ENCODE results near the gene RGS18.

Gene RGS18

GRCh38 chr1:192147696-192148095, 10.6 kb upstream of the RGS18 start:
- TF ChIP-seq, protein P1, sequence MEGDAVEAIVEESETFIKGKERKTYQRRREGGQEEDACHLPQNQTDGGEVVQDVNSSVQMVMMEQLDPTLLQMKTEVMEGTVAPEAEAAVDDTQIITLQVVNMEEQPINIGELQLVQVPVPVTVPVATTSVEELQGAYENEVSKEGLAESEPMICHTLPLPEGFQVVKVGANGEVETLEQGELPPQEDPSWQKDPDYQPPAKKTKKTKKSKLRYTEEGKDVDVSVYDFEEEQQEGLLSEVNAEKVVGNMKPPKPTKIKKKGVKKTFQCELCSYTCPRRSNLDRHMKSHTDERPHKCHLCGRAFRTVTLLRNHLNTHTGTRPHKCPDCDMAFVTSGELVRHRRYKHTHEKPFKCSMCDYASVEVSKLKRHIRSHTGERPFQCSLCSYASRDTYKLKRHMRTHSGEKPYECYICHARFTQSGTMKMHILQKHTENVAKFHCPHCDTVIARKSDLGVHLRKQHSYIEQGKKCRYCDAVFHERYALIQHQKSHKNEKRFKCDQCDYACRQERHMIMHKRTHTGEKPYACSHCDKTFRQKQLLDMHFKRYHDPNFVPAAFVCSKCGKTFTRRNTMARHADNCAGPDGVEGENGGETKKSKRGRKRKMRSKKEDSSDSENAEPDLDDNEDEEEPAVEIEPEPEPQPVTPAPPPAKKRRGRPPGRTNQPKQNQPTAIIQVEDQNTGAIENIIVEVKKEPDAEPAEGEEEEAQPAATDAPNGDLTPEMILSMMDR (conservative IDR thresholded peaks at IDR 0.05; ENCODE audit: low read length): no peak
- DNase-seq (ENCODE audit: low read depth): no peak
- H3K4me3 ChIP-seq (ENCODE audit: low read length): no peak overlapping the region

DNA sequence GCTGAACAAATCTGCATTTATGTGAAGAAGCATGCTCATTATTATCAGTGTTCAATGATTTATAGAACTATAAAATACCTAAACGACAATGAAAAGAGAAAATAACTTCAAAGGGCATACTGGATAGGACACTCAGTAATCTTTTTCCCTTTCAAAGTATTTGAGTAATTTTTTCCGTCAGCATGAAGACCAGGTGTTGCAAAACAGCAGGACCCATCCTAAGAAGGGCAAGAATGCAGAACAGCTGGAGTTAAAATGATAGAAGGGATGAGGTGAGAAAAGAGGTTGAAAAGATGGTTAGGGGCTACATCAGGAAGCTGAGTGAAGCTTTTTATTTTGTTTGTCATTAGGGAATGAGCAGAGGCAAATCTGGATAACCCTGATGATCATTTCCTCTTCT, 7.1 kb upstream of the RGS18 start:
- TF ChIP-seq, protein P1 (conservative IDR thresholded peaks at IDR 0.05; ENCODE audit: low read length): no peak
- no peak overlapping the region for H3K4me3 ChIP-seq (ENCODE audit: low read length)
- no peak for DNase-seq (ENCODE audit: low read depth)

DNA sequence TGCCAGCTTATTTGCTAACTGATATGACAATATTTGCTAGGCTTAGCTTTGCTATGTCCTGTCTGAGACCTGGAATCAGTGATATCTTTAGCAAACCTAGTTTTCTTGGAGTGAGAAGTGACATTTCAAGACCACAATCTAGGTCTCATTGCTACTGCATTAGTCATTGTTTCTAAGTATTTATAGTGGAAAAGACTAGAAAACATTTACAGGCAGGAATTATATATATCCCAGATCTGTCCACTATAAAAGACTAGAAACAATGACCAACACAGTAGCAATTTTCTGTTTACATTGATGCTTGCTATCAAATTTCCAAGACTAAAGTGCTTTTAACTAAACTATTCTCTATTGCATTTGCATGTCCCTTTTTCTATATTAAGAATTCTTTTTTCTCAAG, 5.0 kb upstream of the RGS18 start:
- TF ChIP-seq, protein P1 (conservative IDR thresholded peaks at IDR 0.05; ENCODE audit: low read length): no peak
- no peak overlapping the region for H3K4me3 ChIP-seq (ENCODE audit: low read length)
- DNase-seq (ENCODE audit: low read depth): no peak

DNA sequence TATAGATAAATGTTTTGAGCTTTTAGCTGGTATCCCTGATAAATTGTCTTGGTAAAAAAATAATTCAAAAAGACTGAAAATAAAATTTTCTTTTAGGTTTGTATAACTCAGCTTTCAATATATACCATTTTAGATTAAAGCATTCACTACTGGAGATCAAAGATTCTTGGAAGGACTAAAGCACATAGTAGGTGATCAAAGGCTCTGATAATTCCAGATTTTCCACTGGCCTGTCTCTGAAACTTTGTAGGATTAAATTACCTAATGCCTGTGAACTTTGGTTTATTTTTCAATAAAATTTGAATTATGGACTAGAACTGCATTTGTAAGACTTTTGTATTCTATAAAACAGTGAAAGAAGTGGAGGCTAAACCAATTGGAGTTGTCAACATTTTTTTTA, 1.2 kb upstream of the RGS18 start:
- TF ChIP-seq, protein P1 (conservative IDR thresholded peaks at IDR 0.05; ENCODE audit: low read length): no peak
- no peak overlapping the region for H3K4me3 ChIP-seq (ENCODE audit: low read length)
- no peak for DNase-seq (ENCODE audit: low read depth)

- TF ChIP-seq, protein P1 (conservative IDR thresholded peaks at IDR 0.05; ENCODE audit: low read length): no peak
- DNase-seq (ENCODE audit: low read depth): no peak
- H3K4me3 ChIP-seq (ENCODE audit: low read length): no peak overlapping the region
Measured at GRCh38 chr1:192159014-192159413, 752 bp downstream of the RGS18 start.

GRCh38 chr1:192159781-192160180, 1.5 kb downstream of the RGS18 start:
- TF ChIP-seq, protein P1 (conservative IDR thresholded peaks at IDR 0.05; ENCODE audit: low read length): no peak
- no peak overlapping the region for H3K4me3 ChIP-seq (ENCODE audit: low read length)

GRCh38 chr1:192160196-192160595, 1.9 kb downstream of the RGS18 start:
- no peak for DNase-seq (ENCODE audit: low read depth)
- TF ChIP-seq, protein P1 (conservative IDR thresholded peaks at IDR 0.05; ENCODE audit: low read length): no peak
- no peak overlapping the region for H3K4me3 ChIP-seq (ENCODE audit: low read length)

More at GRCh38 chr1:192159781-192160180, 1.5 kb downstream of the RGS18 start:
- no peak for DNase-seq (ENCODE audit: low read depth)
